H4 (cell line): Measurements from ENCODE around the gene GPR62. TPM values are rescaled to one million over a fixed set of nuclear protein-coding genes. Genes with fewer than 3 reads are reported as not detected.
"Not testable (repeated sequence)": the region's sequence is repeated elsewhere in the genome, so short reads cannot be mapped to it uniquely, and the experiment has no call there.

Source experiments
- DNase-seq: peaks from one replicate; pipeline ENCODE4 v3.0.0-alpha.2; 2015; ENCODE audit warnings: low spot score
- total RNA-seq: library from RNA; depleted of rRNA; stranded (reverse); fragments of >200 nt; shearing (Covaris generic); gene quantifications from 2 replicates; pipeline ENCODE4 v1.2.3, GENCODE V29; 2014; rRNA removed

Gene GPR62
- total RNA-seq: not detected in 2 replicates

DNA sequence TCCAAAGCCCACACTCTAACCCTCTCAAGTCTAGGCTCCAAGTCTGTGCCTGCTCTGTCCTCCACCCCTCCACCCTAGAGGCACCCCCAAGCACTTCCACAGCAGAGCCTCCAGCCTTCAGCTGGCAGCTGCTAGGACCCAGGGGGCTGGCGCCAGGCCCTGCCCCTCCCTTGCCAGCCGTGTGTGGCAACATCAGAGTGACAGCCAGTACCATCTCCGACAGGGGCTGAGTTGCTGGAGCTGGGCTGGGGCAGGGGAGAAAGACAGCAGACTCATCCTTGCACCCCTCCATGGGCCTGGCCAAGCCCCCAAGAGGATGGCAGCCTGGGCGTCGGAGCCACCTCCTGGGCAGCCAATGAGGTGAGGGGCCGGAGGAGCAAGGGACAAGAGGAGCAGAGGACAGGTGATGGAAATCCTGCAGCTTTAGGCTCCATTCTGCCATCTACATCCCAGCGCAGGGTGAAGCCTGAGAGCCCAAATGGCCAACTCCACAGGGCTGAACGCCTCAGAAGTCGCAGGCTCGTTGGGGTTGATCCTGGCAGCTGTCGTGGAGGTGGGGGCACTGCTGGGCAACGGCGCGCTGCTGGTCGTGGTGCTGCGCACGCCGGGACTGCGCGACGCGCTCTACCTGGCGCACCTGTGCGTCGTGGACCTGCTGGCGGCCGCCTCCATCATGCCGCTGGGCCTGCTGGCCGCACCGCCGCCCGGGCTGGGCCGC, at the start of gene GPR62:
Gene GPR62 (plus strand): TSS at position 207 of the 718 bp plus-strand sequence. CDS start 272 bp downstream, at position 479.
- no peak for DNase-seq

DNA sequence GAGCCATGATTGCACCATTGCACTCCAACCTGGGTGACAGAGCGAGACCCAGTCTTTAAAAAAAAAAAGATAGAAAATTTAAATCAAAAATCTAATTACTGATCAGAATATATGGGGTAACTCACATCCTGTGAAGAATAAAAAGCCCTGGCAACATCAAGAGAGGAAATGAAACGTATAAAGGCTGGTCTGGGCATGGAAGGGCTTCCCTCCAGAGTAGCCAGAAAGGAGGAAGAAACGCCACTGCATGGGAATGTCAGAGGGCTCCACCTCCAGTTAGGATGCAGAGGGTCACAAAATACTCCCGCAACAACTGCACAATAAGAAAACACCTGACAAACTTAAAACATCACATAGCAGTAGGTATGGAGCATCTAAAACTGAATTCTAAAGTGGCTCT, 47.2 kb upstream of the GPR62 start:
- no peak for DNase-seq

GRCh38 chr3:51916418-51916817, 38.8 kb upstream of the GPR62 start:
- no peak for DNase-seq

- DNase-seq: no peak
These were observed 34.1 kb upstream of the GPR62 start for GRCh38 chr3:51921081-51921578.

GRCh38 chr3:51927061-51927977, 27.9 kb upstream of the GPR62 start:
- no peak for DNase-seq

GRCh38 chr3:51928438-51928837, 26.7 kb upstream of the GPR62 start:
- DNase-seq: no peak

DNA sequence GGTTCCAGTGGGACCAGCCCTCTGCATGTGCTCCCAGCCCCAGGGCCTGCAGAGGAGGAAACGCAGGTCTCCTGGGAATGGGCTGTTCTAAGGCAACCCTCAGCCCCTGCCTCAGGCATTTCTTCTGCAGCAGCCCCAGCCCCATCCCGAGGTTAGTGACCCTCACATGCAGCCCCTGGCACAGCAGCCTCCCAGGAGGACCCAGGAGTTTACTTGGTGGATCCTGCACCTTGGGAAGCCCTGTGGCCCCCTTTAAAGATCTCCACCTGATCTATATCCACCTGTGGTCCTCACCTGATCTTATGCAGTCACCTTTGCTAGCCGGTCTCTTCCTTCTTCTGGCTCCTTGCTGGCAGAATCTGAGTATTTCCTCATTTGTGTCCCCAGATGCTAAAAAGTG, 26.2 kb upstream of the GPR62 start:
- not testable (repeated sequence) for DNase-seq

DNA sequence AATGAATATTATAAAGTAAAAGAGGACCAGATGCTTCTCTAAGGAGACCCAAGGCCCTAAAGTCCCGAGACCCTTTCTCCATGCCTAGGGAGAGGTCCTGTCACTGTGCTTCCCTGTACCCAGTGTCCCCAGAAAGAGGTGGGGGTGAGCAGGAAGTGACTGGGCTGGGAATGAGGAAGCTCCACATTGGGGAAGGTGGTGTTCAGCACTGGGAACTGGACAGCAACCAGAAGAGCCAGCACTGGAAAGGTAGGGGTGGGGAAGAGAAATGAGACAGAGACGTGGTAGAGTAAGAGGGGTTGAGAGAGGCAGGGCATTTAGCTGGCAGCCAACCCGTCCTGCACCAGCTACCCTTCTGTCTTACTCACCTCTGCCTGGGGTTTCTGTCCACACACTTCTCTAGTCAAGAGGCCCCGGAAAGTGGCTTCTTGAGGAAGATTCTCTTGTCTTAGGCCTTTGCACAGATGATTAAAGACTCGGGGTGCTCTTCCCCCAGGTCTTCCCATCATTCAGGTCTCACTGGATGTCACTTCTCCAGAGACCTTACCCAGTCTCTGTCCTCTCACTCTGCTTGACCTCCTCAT, 25.7 kb upstream of the GPR62 start:
- no peak for DNase-seq

GRCh38 chr3:51930439-51930838, 24.7 kb upstream of the GPR62 start:
- no peak for DNase-seq

- DNase-seq: no peak
These were observed 23.4 kb upstream of the GPR62 start for GRCh38 chr3:51931756-51932155.

GRCh38 chr3:51932471-51933370, 22.5 kb upstream of the GPR62 start:
- no peak for DNase-seq

- no peak for DNase-seq
These were observed 21.6 kb upstream of the GPR62 start for GRCh38 chr3:51933471-51934138.

GRCh38 chr3:51934139-51934850, 20.9 kb upstream of the GPR62 start:
- no peak for DNase-seq

- no peak for DNase-seq
These were observed 19.9 kb upstream of the GPR62 start for GRCh38 chr3:51934991-51935885.

- no peak for DNase-seq
These were observed 19.1 kb upstream of the GPR62 start for GRCh38 chr3:51935886-51936755.

GRCh38 chr3:51937014-51937413, 18.2 kb upstream of the GPR62 start:
- DNase-seq: no peak

GRCh38 chr3:51937611-51938450, 17.4 kb upstream of the GPR62 start:
- no peak for DNase-seq
